ENCODE measurements around the gene PKNOX2. TPM values are rescaled to one million over a fixed set of nuclear protein-coding genes. Genes with fewer than 3 reads are reported as not detected.

Gene PKNOX2
- total RNA-seq, 1 donor from 2014 or later, result 34.9 TPM

DNA sequence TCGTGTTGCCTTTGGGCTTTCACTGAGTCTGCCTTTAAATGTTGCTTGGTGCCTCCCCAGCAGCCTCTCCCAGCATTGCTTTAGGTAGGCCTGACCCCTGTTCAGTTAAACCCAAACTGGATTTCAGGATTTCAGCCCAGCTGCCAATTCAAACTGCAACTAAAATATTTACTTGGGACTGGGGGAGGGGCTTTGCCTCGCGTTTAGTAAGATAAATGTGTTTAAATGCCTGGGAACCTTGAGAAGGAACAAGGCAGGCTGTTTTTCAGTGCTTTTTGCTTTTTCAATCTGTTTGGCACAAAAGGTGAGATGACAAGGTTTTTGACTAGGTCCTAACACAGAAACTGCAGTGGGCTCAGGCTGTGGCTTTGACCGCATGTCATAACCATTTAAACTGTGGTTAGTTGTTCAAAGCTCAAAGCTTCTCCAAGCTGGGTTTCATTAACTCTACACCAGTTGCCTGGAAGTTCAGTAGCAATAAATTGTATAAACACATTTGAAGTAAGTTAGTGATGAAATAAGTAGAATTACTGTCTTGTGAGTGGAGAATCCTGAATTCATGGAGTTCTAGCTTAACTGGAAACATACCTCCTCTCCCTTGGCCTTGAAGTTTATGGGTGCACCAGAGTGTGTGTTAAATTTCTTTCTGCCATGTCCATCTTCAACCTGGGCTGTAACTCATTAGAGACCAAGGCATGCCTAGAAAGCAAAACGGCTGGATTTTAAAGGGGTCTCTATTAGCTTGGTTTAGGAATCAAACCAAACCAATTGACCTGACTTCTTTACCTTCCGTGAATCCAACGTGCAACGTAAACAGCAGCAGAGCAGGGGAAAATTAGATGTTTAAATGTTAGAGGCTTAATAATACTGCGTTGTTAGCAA lies 3.6 kb downstream of the PKNOX2 start:
- DNase-seq (ENCODE audit: low spot score), result no peak
- no peaks in the 10 kb centered on the region for H3K27me3 Mint-ChIP-seq (ENCODE audit: low read depth)

DNA sequence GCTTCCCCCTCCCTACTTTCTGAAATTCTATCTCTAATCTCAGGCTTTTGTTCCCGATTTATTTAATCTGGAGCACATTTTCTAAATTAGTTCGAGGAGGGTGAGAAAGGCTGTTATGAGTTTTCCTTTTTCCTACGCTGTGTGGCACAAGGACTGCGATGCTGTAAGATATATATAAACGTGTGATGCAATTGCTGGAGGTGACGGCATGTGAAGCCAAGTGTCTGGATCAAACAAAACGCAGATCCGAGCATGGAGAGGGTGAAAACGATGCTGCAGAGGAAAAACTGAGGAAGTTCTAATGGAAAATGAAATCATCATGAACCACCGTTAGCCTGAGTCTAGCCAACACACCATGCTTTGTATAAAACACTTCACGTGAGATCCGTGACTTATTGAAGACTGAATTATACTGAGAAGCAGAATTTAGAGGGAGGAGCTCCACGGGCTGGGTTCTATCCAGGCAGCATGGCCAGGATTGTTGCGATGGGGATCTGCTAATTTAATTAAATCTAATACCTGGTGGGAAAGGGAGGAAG lies 4.4 kb downstream of the PKNOX2 start:
- Mint-ChIP-seq H3K4me3 (ENCODE audit: unreplicated experiment) (peak overlapping the region; percentile 56), H3K9me3 (ENCODE audit: low read depth) (no peaks in the 10 kb centered on the region), H3K27me3 (ENCODE audit: low read depth) (no peaks in the 10 kb centered on the region), H3K27ac (ENCODE audit: unreplicated experiment) (peak overlapping the region; percentile 96), H3K36me3 (ENCODE audit: low read depth) (peaks cover 10% of the 10 kb centered on the region), H3K4me1 (ENCODE audit: low read depth) (peaks cover 74% of the 10 kb centered on the region)
- no peak for DNase-seq (ENCODE audit: low spot score)
- TF ChIP-seq, protein P1, sequence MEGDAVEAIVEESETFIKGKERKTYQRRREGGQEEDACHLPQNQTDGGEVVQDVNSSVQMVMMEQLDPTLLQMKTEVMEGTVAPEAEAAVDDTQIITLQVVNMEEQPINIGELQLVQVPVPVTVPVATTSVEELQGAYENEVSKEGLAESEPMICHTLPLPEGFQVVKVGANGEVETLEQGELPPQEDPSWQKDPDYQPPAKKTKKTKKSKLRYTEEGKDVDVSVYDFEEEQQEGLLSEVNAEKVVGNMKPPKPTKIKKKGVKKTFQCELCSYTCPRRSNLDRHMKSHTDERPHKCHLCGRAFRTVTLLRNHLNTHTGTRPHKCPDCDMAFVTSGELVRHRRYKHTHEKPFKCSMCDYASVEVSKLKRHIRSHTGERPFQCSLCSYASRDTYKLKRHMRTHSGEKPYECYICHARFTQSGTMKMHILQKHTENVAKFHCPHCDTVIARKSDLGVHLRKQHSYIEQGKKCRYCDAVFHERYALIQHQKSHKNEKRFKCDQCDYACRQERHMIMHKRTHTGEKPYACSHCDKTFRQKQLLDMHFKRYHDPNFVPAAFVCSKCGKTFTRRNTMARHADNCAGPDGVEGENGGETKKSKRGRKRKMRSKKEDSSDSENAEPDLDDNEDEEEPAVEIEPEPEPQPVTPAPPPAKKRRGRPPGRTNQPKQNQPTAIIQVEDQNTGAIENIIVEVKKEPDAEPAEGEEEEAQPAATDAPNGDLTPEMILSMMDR (IDR thresholded peaks at IDR 0.05), result no peak

More for the DNA sequence above, 3.6 kb downstream of the PKNOX2 start:
- H3K4me1 Mint-ChIP-seq (ENCODE audit: low read depth), result peaks cover 78% of the 10 kb centered on the region
- no peaks in the 10 kb centered on the region for H3K9me3 Mint-ChIP-seq (ENCODE audit: low read depth)
- H3K4me3 Mint-ChIP-seq (ENCODE audit: unreplicated experiment), result peak overlapping the region; percentile 99
- H3K36me3 Mint-ChIP-seq (ENCODE audit: low read depth), result peaks cover 7% of the 10 kb centered on the region
- H3K27ac Mint-ChIP-seq (ENCODE audit: unreplicated experiment), result peak overlapping the region; percentile 96
- TF ChIP-seq, protein P1 (IDR thresholded peaks at IDR 0.05), result no peak

DNA sequence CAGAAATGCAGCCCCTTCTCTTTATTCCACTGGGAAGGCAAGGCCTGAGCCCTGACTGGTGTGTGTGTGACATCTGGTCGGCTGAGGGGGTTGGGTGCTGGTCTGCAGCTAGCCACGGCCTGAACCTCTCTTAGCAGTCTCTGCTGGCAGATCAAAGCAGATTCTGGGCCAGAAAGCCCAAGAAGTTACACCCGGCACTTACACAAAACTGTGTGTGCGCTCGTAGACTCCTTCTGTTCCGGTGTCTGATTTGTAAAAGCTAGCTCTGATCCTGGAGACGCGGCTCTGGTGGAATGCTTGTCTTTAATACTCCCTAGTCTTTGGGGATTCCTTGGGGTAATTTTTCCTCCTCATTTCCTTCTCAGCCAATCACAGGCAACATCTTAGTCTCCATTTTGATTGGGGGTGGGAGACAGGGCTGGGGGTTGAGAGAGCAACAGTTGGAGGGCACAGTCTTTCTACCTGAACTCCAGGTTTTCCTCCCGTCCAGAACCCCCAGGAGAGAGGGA lies 5.5 kb downstream of the PKNOX2 start:
- H3K9me3 Mint-ChIP-seq (ENCODE audit: low read depth), result no peaks in the 10 kb centered on the region
- no peaks in the 10 kb centered on the region for H3K27me3 Mint-ChIP-seq (ENCODE audit: low read depth)
- H3K36me3 Mint-ChIP-seq (ENCODE audit: low read depth), result peaks cover 10% of the 10 kb centered on the region
- H3K27ac Mint-ChIP-seq (ENCODE audit: unreplicated experiment), result peak overlapping the region; percentile 96
- TF ChIP-seq, protein P1 (IDR thresholded peaks at IDR 0.05), result no peak
- peaks cover 74% of the 10 kb centered on the region for H3K4me1 Mint-ChIP-seq (ENCODE audit: low read depth)
- H3K4me3 Mint-ChIP-seq (ENCODE audit: unreplicated experiment), result peak overlapping the region; percentile 56
- no peak for DNase-seq (ENCODE audit: low spot score)

DNA sequence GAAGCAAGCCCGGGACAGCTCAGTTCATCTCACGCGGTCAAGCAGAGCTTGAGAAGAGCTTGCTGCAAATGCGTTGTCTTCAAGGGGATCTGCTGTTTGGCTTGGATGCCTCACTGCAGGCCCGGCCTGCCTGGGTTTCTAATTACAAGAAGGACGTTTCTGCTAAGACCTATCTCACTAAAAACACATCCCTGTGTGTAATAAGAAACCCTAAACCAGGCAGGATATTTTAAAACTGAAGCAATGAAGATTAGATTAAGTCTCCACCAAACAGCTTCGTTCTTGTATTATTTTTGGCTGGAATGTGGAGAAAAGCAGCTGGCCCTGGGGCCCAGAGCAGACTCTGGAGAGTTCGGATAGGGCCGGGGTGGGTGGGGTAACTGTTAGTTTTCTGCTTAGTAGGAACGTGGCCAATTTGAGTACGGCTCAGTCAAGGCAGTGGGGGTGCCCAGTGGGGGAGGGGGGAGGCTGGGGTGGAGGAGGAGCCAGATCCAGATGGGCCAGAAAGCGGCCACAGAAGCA lies 6.0 kb downstream of the PKNOX2 start:
- TF ChIP-seq, protein P1 (IDR thresholded peaks at IDR 0.05), result no peak
- H3K27ac Mint-ChIP-seq (ENCODE audit: unreplicated experiment), result peak overlapping the region; percentile 96
- H3K9me3 Mint-ChIP-seq (ENCODE audit: low read depth), result no peaks in the 10 kb centered on the region
- H3K36me3 Mint-ChIP-seq (ENCODE audit: low read depth), result peaks cover 9% of the 10 kb centered on the region
- peaks cover 80% of the 10 kb centered on the region for H3K4me1 Mint-ChIP-seq (ENCODE audit: low read depth)
- peak overlapping the region; percentile 56 for H3K4me3 Mint-ChIP-seq (ENCODE audit: unreplicated experiment)
- no peak for DNase-seq (ENCODE audit: low spot score)
- H3K27me3 Mint-ChIP-seq (ENCODE audit: low read depth), result no peaks in the 10 kb centered on the region

DNA sequence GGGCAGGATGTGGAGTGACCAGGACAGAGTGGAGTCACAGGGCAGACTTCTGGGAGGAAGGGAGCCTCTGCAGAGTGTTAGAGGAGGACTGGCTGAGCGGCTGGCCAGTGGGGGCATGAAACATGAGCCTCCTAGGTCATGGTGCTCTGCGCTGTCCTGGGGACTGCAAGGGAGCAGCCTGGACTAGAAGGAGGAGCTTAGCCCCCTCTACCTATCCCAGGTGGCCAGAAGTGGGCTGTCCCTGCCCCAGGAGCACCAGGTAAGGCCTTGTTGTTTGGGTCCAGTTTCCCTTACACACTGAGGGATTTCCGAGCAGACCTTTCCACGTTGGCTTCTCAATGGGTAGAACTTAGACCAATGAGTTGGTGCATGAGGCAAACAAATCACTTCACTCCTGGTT lies 7.4 kb downstream of the PKNOX2 start:
- TF ChIP-seq, protein P1 (IDR thresholded peaks at IDR 0.05), result no peak
- Mint-ChIP-seq H3K4me3 (ENCODE audit: unreplicated experiment) (no peak overlapping the region), H3K9me3 (ENCODE audit: low read depth) (no peaks in the 10 kb centered on the region), H3K27me3 (ENCODE audit: low read depth) (no peaks in the 10 kb centered on the region), H3K36me3 (ENCODE audit: low read depth) (peaks cover 6% of the 10 kb centered on the region), H3K27ac (ENCODE audit: unreplicated experiment) (no peak overlapping the region), H3K4me1 (ENCODE audit: low read depth) (peaks cover 84% of the 10 kb centered on the region)
- DNase-seq (ENCODE audit: low spot score), result no peak
